ENCODE data around the gene SPTSSB. TPM values are rescaled to one million over a fixed set of nuclear protein-coding genes. Genes with fewer than 3 reads are reported as not detected.

The SPTSSB gene
- total RNA-seq = 1 to 10 TPM in 1 of 2 donors, under 1 TPM in 1; 0.98 to 1.1 TPM
- long read RNA-seq, partial matches to known transcripts = 0 of 3 reads
- long read RNA-seq, other reads (novel, unspliced or antisense) = 0 of 3 reads

GRCh38 chr3:161371441-161372320, at the start of gene SPTSSB:
Gene SPTSSB, minus strand, starts transcription at chr3:161371517. Its CDS starts 25,194 bp downstream, at chr3:161346323.
- DNase-seq (peak in 1 of 2 donors; percentile 28), ATAC-seq (peak; percentile 59)
- intact Hi-C loops (cut with DNase I, micrococcal nuclease) = no loop called here

GRCh38 chr3:161420746-161421145, 49.4 kb upstream of the SPTSSB start:
- intact Hi-C loops (cut with DNase I, micrococcal nuclease) = loop anchor here (10.0 kb wide), 2 partner anchors 146 to 716 kb away; no protein-coding TSS in a partner anchor
- ATAC-seq = peak; percentile 42
- DNase-seq = no peak

GRCh38 chr3:161419555-161420333, 48.4 kb upstream of the SPTSSB start:
- ATAC-seq (no peak), DNase-seq (no peak)
- intact Hi-C loops (cut with DNase I, micrococcal nuclease) = loop anchor here (10.0 kb wide), 2 partner anchors 145 to 715 kb away; no protein-coding TSS in a partner anchor

GRCh38 chr3:161415506-161416231, 44.4 kb upstream of the SPTSSB start:
- intact Hi-C loops (cut with DNase I, micrococcal nuclease) = no loop called here
- peak; percentile 35 for ATAC-seq
- DNase-seq = no peak

- intact Hi-C loops (cut with DNase I, micrococcal nuclease) = no loop called here
These were observed 43.6 kb upstream of the SPTSSB start for GRCh38 chr3:161414907-161415306.

GRCh38 chr3:161413855-161414210, 42.5 kb upstream of the SPTSSB start:
- intact Hi-C loops (cut with DNase I, micrococcal nuclease) = no loop called here
- ATAC-seq (no peak), DNase-seq (no peak)

More at GRCh38 chr3:161414907-161415306, 43.6 kb upstream of the SPTSSB start:
- ATAC-seq = no peak
- no peak for DNase-seq

- ATAC-seq (no peak), DNase-seq (no peak)
- intact Hi-C loops (cut with DNase I, micrococcal nuclease) = no loop called here
These were observed 42.0 kb upstream of the SPTSSB start for GRCh38 chr3:161413127-161413854.

GRCh38 chr3:161412123-161412522, 40.8 kb upstream of the SPTSSB start:
- DNase-seq = no peak
- peak; percentile 56 for ATAC-seq
- intact Hi-C loops (cut with DNase I, micrococcal nuclease) = no loop called here

- DNase-seq = no peak
- intact Hi-C loops (cut with DNase I, micrococcal nuclease) = no loop called here
- ATAC-seq = no peak
These were observed 38.5 kb upstream of the SPTSSB start for GRCh38 chr3:161409858-161410257.

- intact Hi-C loops (cut with DNase I, micrococcal nuclease) = no loop called here
- DNase-seq (no peak), ATAC-seq (no peak)
These were observed 37.8 kb upstream of the SPTSSB start for GRCh38 chr3:161409069-161409468.

- DNase-seq (no peak), ATAC-seq (peak; percentile 30)
- intact Hi-C loops (cut with DNase I, micrococcal nuclease) = no loop called here
These were observed 35.6 kb upstream of the SPTSSB start for GRCh38 chr3:161406594-161407555.

- intact Hi-C loops (cut with DNase I, micrococcal nuclease) = no loop called here
- no peak for ATAC-seq
- DNase-seq = no peak
These were observed 34.5 kb upstream of the SPTSSB start for GRCh38 chr3:161405836-161406235.

- intact Hi-C loops (cut with DNase I, micrococcal nuclease) = no loop called here
- DNase-seq (no peak), ATAC-seq (no peak)
These were observed 33.8 kb upstream of the SPTSSB start for GRCh38 chr3:161405087-161405486.

GRCh38 chr3:161403251-161403650, 31.9 kb upstream of the SPTSSB start:
- DNase-seq (no peak), ATAC-seq (no peak)
- intact Hi-C loops (cut with DNase I, micrococcal nuclease) = no loop called here

GRCh38 chr3:161401389-161401788, 30.1 kb upstream of the SPTSSB start:
- DNase-seq = no peak
- intact Hi-C loops (cut with DNase I, micrococcal nuclease) = no loop called here
- ATAC-seq = no peak

- intact Hi-C loops (cut with DNase I, micrococcal nuclease) = no loop called here
- DNase-seq (no peak), ATAC-seq (no peak)
These were observed 29.3 kb upstream of the SPTSSB start for GRCh38 chr3:161400650-161401049.
